BLaER1 treated with 17β-estradiol and CSF1 and Interleukin-3, amounts not matched to agents 10 nM and 100 nM (cell line): ENCODE data around the gene UBE2L6.

Experiments used
- H3K27ac ChIP-seq, 11 experiments: shearing (Covaris generic); formaldehyde crosslinking; 2 replicates each; pipeline ENCODE4 v1.8.1; 2022
- H3K27me3 ChIP-seq, 11 experiments: shearing (Covaris generic); formaldehyde crosslinking; 2 replicates each; pipeline ENCODE4 v1.8.1; 2022
- H3K36me3 ChIP-seq, 11 experiments: shearing (Covaris generic); formaldehyde crosslinking; 2 replicates each; pipeline ENCODE4 v1.8.1; 2022
- H3K4me1 ChIP-seq, 10 experiments: shearing (Covaris generic); formaldehyde crosslinking; 2 replicates each; pipeline ENCODE4 v1.8.1; 2022
- H3K4me2 ChIP-seq, 11 experiments: shearing (Covaris generic); formaldehyde crosslinking; 2 replicates each; pipeline ENCODE4 v1.8.1; 2022
- H3K4me3 ChIP-seq, 10 experiments: shearing (Covaris generic); formaldehyde crosslinking; 2 replicates each; pipeline ENCODE4 v1.8.1; 2022
- H3K9ac ChIP-seq, 11 experiments: shearing (Covaris generic); formaldehyde crosslinking; 2 replicates each; pipeline ENCODE4 v1.8.1; 2022
- H3K9me3 ChIP-seq, 11 experiments: shearing (Covaris generic); formaldehyde crosslinking; replicated peaks in 1 of 11; 2 replicates each; pipeline ENCODE4 v1.8.1; 2022
- H4K20me1 ChIP-seq, 11 experiments: shearing (Covaris generic); formaldehyde crosslinking; 2 replicates each; pipeline ENCODE4 v1.8.1; 2022
- Cebpa-rat ChIP-seq, 11 experiments: shearing (Covaris generic); IDR thresholded peaks; 2 replicates each; pipeline ENCODE4 v1.8.1; 2022

UBE2L6 gene

GRCh38 chr11:57567515-57568329 is at the start of gene UBE2L6:
TSS of gene UBE2L6 (minus strand) at chr11:57567672. CDS start at chr11:57567611, 61 bp downstream.
- no peak for TF ChIP-seq Cebpa-rat (IDR thresholded peaks at IDR 0.05)
- Histone ChIP-seq H3K4me3 (peak within 1 kb of the TSS; percentile 75 to 95 (median 84)), H3K9me3 (no peaks in the 10 kb centered on the region)

DNA sequence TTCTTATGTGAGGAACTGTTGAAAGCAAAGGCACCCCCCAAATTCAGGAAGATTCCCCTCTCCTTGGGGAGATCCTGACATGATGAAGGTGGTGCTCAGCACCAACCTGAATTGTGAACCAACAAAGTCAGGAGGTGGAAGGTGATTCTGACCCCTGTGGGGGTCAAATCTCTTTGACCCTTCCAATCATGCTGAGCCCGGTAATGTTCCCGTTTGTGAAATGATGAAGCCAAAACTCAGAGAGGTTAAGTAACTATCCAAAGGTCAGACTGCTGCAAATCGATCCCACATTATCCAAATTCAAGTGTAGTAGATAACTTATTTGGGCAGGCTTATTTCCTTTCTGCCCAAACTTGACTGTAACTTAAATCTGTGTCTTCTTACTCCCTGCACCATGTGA is 49.1 kb upstream of the UBE2L6 start:
- no peaks in the 10 kb centered on the region for H3K27me3 ChIP-seq
- H3K4me2 ChIP-seq: no peak overlapping the region
- H3K4me1 ChIP-seq: peaks cover 0 to 3% (median 0%) of the 10 kb centered on the region in 10 experiments; a peak in 1 of 20 replicates
- H3K9me3 ChIP-seq: peaks cover 30 to 41% (median 34%) of the 10 kb centered on the region in 11 experiments
- peaks cover 0 to 27% (median 0%) of the 10 kb centered on the region in 11 experiments; a peak in 3 of 22 replicates for H3K36me3 ChIP-seq
- no peak overlapping the region for H3K27ac ChIP-seq
- H4K20me1 ChIP-seq: no peaks in the 10 kb centered on the region
- TF ChIP-seq Cebpa-rat (IDR thresholded peaks at IDR 0.05): no peak
- no peak overlapping the region for H3K9ac ChIP-seq
- no peak overlapping the region for H3K4me3 ChIP-seq

More at GRCh38 chr11:57567515-57568329, at the start of gene UBE2L6:
- no peaks in the 10 kb centered on the region for H3K27me3 ChIP-seq
- H3K27ac ChIP-seq: peak within 1 kb of the TSS; percentile 64 to 89 (median 82)
- peaks cover 0 to 1% (median 0%) of the 10 kb centered on the region in 11 experiments; a peak in 2 of 22 replicates for H4K20me1 ChIP-seq
- peaks cover 0 to 5% (median 0%) of the 10 kb centered on the region in 11 experiments; a peak in 2 of 22 replicates for H3K36me3 ChIP-seq
- peak within 1 kb of the TSS; percentile 71 to 91 (median 84) for H3K9ac ChIP-seq
- H3K4me2 ChIP-seq: peak within 1 kb of the TSS; percentile 88 to 100 (median 97)
- peaks cover 51 to 63% (median 55%) of the 10 kb centered on the region in 10 experiments for H3K4me1 ChIP-seq

- Histone ChIP-seq H3K9ac (no peak overlapping the region), H3K4me3 (no peak overlapping the region), H4K20me1 (no peaks in the 10 kb centered on the region), H3K36me3 (peaks cover 0 to 30% (median 0%) of the 10 kb centered on the region in 11 experiments; a peak in 3 of 22 replicates), H3K4me2 (no peak overlapping the region), H3K9me3 (peaks cover 19 to 28% (median 22%) of the 10 kb centered on the region in 11 experiments), H3K27me3 (no peaks in the 10 kb centered on the region), H3K27ac (no peak overlapping the region), H3K4me1 (peaks cover 0 to 3% (median 0%) of the 10 kb centered on the region in 10 experiments; a peak in 1 of 20 replicates)
- TF ChIP-seq Cebpa-rat (IDR thresholded peaks at IDR 0.05): no peak
Measured at GRCh38 chr11:57615308-57615707, 47.8 kb upstream of the UBE2L6 start.

DNA sequence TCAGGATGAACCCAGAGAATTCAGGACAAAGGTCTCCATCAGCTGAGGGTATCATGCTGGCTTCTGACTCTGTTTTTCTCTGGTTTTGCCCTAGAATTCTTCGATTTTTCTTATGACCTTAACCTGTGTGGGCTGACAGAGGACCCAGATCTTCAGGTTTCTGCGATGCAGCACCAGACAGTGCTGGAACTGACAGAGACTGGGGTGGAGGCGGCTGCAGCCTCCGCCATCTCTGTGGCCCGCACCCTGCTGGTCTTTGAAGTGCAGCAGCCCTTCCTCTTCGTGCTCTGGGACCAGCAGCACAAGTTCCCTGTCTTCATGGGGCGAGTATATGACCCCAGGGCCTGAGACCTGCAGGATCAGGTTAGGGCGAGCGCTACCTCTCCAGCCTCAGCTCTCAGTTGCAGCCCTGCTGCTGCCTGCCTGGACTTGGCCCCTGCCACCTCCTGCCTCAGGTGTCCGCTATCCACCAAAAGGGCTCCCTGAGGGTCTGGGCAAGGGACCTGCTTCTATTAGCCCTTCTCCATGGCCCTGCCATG is 46.8 kb upstream of the UBE2L6 start:
- Histone ChIP-seq H3K9ac (no peak overlapping the region), H3K36me3 (peaks cover 0 to 26% (median 0%) of the 10 kb centered on the region in 11 experiments; a peak in 3 of 22 replicates), H3K27ac (no peak overlapping the region), H3K4me2 (no peak overlapping the region), H3K4me3 (no peak overlapping the region), H3K9me3 (peaks cover 9 to 18% (median 12%) of the 10 kb centered on the region in 11 experiments), H3K4me1 (peaks cover 0 to 3% (median 0%) of the 10 kb centered on the region in 10 experiments; a peak in 1 of 20 replicates), H3K27me3 (no peaks in the 10 kb centered on the region), H4K20me1 (no peaks in the 10 kb centered on the region)
- TF ChIP-seq Cebpa-rat (IDR thresholded peaks at IDR 0.05): no peak

GRCh38 chr11:57610170-57610569 is 42.7 kb upstream of the UBE2L6 start:
- Histone ChIP-seq H3K36me3 (peaks cover 0 to 37% (median 0%) of the 10 kb centered on the region in 11 experiments; a peak in 3 of 22 replicates), H3K9me3 (no peaks in the 10 kb centered on the region), H4K20me1 (no peaks in the 10 kb centered on the region), H3K9ac (no peak overlapping the region), H3K27me3 (no peaks in the 10 kb centered on the region), H3K4me1 (peaks cover 0 to 3% (median under 1%) of the 10 kb centered on the region in 10 experiments; a peak in 10 of 20 replicates), H3K4me2 (no peak overlapping the region), H3K27ac (no peak overlapping the region), H3K4me3 (no peak overlapping the region)
- no peak for TF ChIP-seq Cebpa-rat (IDR thresholded peaks at IDR 0.05)

- no peaks in the 10 kb centered on the region for H3K27me3 ChIP-seq
- no peak for TF ChIP-seq Cebpa-rat (IDR thresholded peaks at IDR 0.05)
- H4K20me1 ChIP-seq: no peaks in the 10 kb centered on the region
- H3K4me2 ChIP-seq: peak overlapping the region in 9 of 11 experiments; percentile 33 to 84 (median 62); a peak in 16 of 22 replicates
- no peaks in the 10 kb centered on the region for H3K9me3 ChIP-seq
- peak overlapping the region in 5 of 11 experiments; percentile 17 to 58 (median 51); a peak in 9 of 22 replicates for H3K9ac ChIP-seq
- peak overlapping the region in 9 of 11 experiments; percentile 48 to 79 (median 67); a peak in 15 of 22 replicates for H3K27ac ChIP-seq
- no peak overlapping the region for H3K4me3 ChIP-seq
- peaks cover 0 to 10% (median 0%) of the 10 kb centered on the region in 11 experiments; a peak in 2 of 22 replicates for H3K36me3 ChIP-seq
- peaks cover 14 to 27% (median 22%) of the 10 kb centered on the region in 10 experiments for H3K4me1 ChIP-seq
Measured at GRCh38 chr11:57605028-57605420, 37.6 kb upstream of the UBE2L6 start.

DNA sequence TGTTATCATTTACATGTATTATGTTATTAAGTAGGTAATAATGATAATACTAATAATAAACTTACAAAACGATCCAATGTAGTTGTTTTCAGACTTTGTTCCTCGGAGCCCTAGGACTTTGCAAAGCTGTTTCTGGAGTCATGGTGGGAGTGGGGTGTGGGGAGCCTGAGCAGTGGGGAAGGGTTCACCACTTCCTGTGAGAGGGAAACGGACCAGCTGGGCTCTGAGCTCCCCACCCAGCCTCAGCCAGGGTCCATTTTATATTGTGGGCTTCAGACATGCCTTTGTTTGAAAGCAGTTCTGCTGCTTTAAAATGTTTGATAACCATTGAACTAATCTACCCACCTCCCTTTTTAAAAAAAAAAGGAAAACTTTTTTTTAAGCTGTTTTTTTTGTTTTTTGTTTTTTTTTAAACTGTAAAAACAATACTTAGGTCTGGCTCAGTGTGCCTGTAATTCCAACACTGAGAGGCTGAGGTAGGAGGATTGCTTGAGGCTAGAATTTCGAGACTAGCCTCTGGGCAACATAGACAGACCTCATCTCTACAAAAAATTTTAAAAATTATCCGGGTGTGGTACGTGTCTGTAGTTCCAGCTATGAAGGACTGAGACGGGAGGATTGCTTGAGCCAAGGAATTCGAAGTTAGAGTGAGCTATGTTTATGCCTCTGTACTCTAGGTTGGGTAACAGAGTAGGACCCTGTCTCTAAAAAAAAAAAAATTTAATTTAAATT is 37.0 kb upstream of the UBE2L6 start:
- Histone ChIP-seq H3K36me3 (peaks cover 0 to 10% (median 0%) of the 10 kb centered on the region in 11 experiments; a peak in 2 of 22 replicates), H3K9ac (peak overlapping the region in 10 of 11 experiments; percentile 2 to 58 (median 34); a peak in 12 of 22 replicates), H3K27me3 (no peaks in the 10 kb centered on the region), H3K4me1 (peaks cover 16 to 29% (median 22%) of the 10 kb centered on the region in 10 experiments), H3K4me3 (no peak overlapping the region), H3K9me3 (no peaks in the 10 kb centered on the region), H4K20me1 (no peaks in the 10 kb centered on the region), H3K4me2 (peak overlapping the region; percentile 33 to 84 (median 62); a peak in 21 of 22 replicates), H3K27ac (peak overlapping the region in 10 of 11 experiments; percentile 11 to 79 (median 66); a peak in 18 of 22 replicates)
- no peak for TF ChIP-seq Cebpa-rat (IDR thresholded peaks at IDR 0.05)

- no peak for TF ChIP-seq Cebpa-rat (IDR thresholded peaks at IDR 0.05)
- H3K36me3 ChIP-seq: peaks cover 0 to 8% (median 0%) of the 10 kb centered on the region in 11 experiments; a peak in 1 of 22 replicates
- no peak overlapping the region for H3K4me3 ChIP-seq
- H4K20me1 ChIP-seq: no peaks in the 10 kb centered on the region
- no peak overlapping the region for H3K9ac ChIP-seq
- H3K27ac ChIP-seq: no peak overlapping the region
- H3K27me3 ChIP-seq: peaks cover 0 to 12% (median 2%) of the 10 kb centered on the region in 11 experiments; a peak in 5 of 22 replicates
- H3K4me1 ChIP-seq: peaks cover 28 to 52% (median 37%) of the 10 kb centered on the region in 10 experiments
- H3K9me3 ChIP-seq: no peaks in the 10 kb centered on the region
- no peak overlapping the region for H3K4me2 ChIP-seq
Measured at GRCh38 chr11:57601297-57601696, 33.8 kb upstream of the UBE2L6 start.
